Brain microvascular endothelial cell (primary cell): Measurements from ENCODE around the gene TMEM134.

ENCODE experiments used
- DNase-seq: peaks from one replicate; pipeline ENCODE4 v3.0.0-alpha.2; 2020
- H3K27ac ChIP-seq: fragments of 250-450 bp; sonication (Bioruptor Pico); 2 replicates; pipeline ENCODE4 v1.5.1; 2020; ENCODE audit warnings: mild to moderate bottlenecking, moderate library complexity
- H3K27me3 ChIP-seq: fragments of 250-450 bp; sonication (Bioruptor Pico); replicated peaks from 2 replicates; pipeline ENCODE4 v1.5.1; 2020; ENCODE audit warnings: mild to moderate bottlenecking
- H3K36me3 ChIP-seq: fragments of 250-450 bp; sonication (Bioruptor Pico); replicated peaks from 2 replicates; pipeline ENCODE4 v1.5.1; 2020; ENCODE audit warnings: mild to moderate bottlenecking
- H3K4me3 ChIP-seq: 2 replicates; pipeline ENCODE4 v1.5.1; 2011; ENCODE audit warnings: low read depth, mild to moderate bottlenecking, control low read depth, low read length, moderate library complexity
- in situ Hi-C: cut with HindIII; loops from 2 replicates; pipeline ENCODE4 v1.10.0; 2017; ENCODE audit warnings: low sequenced_read_pairs, low pct_ligation_motif_present
- TF ChIP-seq, protein P1 (sequence below): IDR thresholded peaks from 2 replicates; pipeline ENCODE4 v1.5.1; 2011; ENCODE audit warnings: low read depth, mild to moderate bottlenecking, moderate library complexity, low read length, control low read depth, inconsistent platforms; ENCODE audit errors: missing control alignments

TMEM134 gene

DNA sequence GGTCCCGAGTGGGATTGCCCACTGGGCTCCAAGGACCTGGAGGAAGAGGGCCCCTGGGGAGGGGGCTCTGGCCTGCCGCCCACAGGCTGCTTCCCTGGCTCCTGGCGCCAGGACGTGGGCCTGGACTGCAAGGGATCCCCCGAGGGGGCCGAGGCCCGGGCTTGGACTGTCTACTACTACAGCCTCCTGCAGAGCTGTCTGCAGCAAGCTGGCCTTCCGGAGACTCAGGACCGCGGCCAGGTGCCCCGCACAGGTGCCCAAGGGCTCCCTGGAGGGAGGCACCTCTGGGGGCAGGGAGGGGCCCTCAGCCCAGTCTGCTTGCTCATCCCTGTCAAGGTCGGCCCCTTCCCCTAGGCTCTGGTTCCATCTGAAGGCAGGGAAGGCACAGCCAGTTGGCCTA, 51.6 kb downstream of the TMEM134 start:
- DNase-seq = no peak
- TF ChIP-seq, protein P1, sequence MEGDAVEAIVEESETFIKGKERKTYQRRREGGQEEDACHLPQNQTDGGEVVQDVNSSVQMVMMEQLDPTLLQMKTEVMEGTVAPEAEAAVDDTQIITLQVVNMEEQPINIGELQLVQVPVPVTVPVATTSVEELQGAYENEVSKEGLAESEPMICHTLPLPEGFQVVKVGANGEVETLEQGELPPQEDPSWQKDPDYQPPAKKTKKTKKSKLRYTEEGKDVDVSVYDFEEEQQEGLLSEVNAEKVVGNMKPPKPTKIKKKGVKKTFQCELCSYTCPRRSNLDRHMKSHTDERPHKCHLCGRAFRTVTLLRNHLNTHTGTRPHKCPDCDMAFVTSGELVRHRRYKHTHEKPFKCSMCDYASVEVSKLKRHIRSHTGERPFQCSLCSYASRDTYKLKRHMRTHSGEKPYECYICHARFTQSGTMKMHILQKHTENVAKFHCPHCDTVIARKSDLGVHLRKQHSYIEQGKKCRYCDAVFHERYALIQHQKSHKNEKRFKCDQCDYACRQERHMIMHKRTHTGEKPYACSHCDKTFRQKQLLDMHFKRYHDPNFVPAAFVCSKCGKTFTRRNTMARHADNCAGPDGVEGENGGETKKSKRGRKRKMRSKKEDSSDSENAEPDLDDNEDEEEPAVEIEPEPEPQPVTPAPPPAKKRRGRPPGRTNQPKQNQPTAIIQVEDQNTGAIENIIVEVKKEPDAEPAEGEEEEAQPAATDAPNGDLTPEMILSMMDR = no peak
- in situ Hi-C loops = no loop called here
- H3K4me3 ChIP-seq = no peak overlapping the region
- H3K36me3 ChIP-seq = no peaks in the 10 kb centered on the region
- H3K27ac ChIP-seq = no peak overlapping the region
- H3K27me3 ChIP-seq = peaks cover 6% of the 10 kb centered on the region

- no peak overlapping the region for H3K27ac ChIP-seq
- in situ Hi-C loops = no loop called here
- H3K27me3 ChIP-seq = peaks cover 10% of the 10 kb centered on the region
- H3K4me3 ChIP-seq = no peak overlapping the region
- TF ChIP-seq, protein P1 = no peak
- no peak for DNase-seq
- no peaks in the 10 kb centered on the region for H3K36me3 ChIP-seq
Measured at GRCh38 chr11:67416416-67417335, 52.4 kb downstream of the TMEM134 start.

GRCh38 chr11:67415501-67416304, 53.3 kb downstream of the TMEM134 start, which contains the start of gene CARNS1:
Gene CARNS1, plus strand, starts transcription at chr11:67415678. Its CDS starts 522 bp downstream, at chr11:67416200.
- no peaks in the 10 kb centered on the region for H3K36me3 ChIP-seq
- H3K4me3 ChIP-seq = no peak within 1 kb of the TSS
- in situ Hi-C loops = no loop called here
- peaks cover 15% of the 10 kb centered on the region for H3K27me3 ChIP-seq
- no peak within 1 kb of the TSS for H3K27ac ChIP-seq
- TF ChIP-seq, protein P1 = no peak
- DNase-seq = no peak

DNA sequence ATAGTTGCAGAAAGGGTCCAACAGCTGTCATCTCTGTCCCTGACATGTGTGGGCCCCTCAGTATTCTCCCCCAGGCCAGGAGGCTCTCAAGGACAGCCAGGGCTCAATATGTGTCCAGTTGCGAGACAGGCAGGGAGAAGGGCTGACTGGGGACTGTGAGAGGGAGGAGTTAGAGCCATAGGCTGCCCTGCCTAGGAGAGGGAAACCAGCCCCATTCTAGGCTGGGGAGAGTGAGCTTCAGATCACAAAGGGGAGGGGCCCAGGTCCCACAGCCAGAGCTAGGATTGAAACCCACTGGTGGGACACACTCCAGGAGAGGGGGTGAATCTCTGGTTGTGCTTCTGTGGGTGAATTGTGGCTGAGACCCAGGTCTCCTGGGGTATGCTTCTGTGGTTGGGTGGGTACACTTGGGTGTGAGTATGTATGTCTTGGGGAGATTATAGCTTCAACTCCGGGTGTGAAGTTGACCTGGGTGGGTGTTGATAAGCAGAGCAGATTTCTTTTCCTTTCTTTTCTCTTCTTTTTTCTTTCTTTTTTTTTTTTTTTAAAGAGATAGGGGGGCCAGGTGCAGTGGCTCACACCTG, 55.7 kb downstream of the TMEM134 start:
- Histone ChIP-seq H3K36me3 (no peaks in the 10 kb centered on the region), H3K27me3 (peaks cover 15% of the 10 kb centered on the region), H3K27ac (no peak overlapping the region), H3K4me3 (no peak overlapping the region)
- in situ Hi-C loops = no loop called here
- TF ChIP-seq, protein P1 = no peak
- DNase-seq = no peak

GRCh38 chr11:67412495-67413179, 56.4 kb downstream of the TMEM134 start:
- in situ Hi-C loops = no loop called here
- TF ChIP-seq, protein P1 = no peak
- H3K4me3 ChIP-seq = no peak overlapping the region
- no peak overlapping the region for H3K27ac ChIP-seq
- DNase-seq = no peak
- no peaks in the 10 kb centered on the region for H3K36me3 ChIP-seq
- H3K27me3 ChIP-seq = peaks cover 15% of the 10 kb centered on the region
